Lung microvascular endothelial cell (primary cell): Measurements from ENCODE around the gene HMG20B. TPM values are rescaled to one million over a fixed set of nuclear protein-coding genes. Genes with fewer than 3 reads are reported as not detected.
A peak's percentile ranks its signal among the peaks of the same experiment; 100 is the strongest.

Source experiments
- DNase-seq, 2 donors: peaks; one replicate each; pipeline versions ENCODE4 v3.0.0 to v3.0.0-alpha.2; 2010; ENCODE audit warnings: low read depth in 2 of 2
- total RNA-seq: library from RNA; depleted of rRNA; stranded (reverse); fragments of >200 nt; gene quantifications from 2 replicates; pipeline ENCODE4 v1.2.1, GENCODE V29; 2014

The HMG20B gene
- total RNA-seq, 1 donor from 2014 or later: 60.5 TPM

GRCh38 chr19:3620817-3621547 is 48.2 kb downstream of the HMG20B start:
- DNase-seq: no peak

- DNase-seq: no peak
These were observed 48.9 kb downstream of the HMG20B start for GRCh38 chr19:3621689-3622088.

DNA sequence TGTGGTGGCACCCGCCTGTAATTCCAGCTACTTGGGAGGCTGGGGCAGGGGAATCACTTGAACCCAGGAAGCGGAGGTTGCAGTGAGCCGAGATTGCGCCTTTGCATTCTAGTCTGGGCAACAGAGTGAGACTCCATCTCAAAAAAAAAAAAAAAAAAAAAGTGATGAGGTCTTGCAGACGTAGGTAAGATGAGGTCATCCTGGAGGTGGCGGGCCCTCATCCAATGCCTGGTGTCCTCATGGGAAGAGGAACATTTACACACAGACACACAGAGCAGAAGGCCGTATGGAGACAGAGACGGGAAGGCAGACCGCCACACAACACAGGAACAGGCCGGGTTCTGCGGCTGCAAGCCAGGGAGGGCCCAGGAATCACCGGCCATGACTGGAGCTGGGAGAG is 49.5 kb downstream of the HMG20B start:
- no peak for DNase-seq

DNA sequence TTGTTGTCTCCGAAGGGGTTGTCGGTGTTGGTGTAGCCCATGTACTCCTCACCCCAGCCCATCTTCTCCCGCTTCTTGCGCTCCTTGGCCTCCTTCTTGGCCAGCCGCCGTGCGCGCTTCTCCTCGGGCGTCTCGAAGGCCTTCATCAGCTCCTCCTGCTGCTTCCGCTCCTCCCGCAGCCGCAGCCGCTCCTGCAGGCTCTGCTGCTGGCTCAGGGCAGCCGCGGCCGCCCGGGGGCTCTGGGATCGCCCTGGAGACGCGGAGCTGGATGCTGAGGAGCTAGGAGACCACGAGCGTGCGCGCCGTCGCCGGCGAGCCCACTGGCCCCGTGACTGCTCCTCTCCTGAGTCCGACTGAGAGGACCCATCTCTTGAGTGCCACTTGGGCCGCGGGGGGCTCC is 51.0 kb downstream of the HMG20B start:
- no peak for DNase-seq

DNA sequence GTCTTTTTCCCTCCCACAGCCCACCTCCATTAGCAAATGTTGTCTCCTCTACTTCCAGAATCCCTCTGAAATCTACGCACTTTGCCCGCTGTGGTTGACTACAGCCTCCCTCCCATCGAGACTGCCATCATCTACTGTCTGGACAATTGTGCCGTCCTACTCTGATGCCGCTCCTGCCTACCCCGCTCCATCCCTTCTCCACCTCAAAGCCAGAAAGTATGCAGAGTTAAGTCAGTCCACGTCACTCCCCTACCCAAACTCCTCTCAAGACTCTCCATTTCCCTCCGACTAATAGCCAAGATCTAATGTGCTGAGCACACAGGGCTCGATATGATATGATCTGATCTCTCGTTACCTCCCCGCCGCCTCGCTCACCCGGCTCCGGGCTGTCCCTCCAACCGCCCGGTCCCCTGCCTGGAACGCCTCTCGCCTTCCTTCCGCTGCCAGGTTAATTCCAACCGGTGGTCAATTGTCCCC is 53.3 kb downstream of the HMG20B start:
- no peak for DNase-seq

GRCh38 chr19:3626473-3627350 is 54.0 kb downstream of the HMG20B start, which contains the start of gene CACTIN:
TSS of gene CACTIN (minus strand) at chr19:3626790. CDS start at chr19:3626762, 28 bp downstream.
- DNase-seq: peak; percentile 97 to 98

GRCh38 chr19:3627351-3627723 is 54.6 kb downstream of the HMG20B start:
- no peak for DNase-seq

Other genes starting within 250 kb of the HMG20B start
- 9.4 and 11.7 TPM in 2 replicates for gene NFIC, start 206.4 kb upstream of the HMG20B start, total RNA-seq
- not detected in 2 replicates for gene SMIM24, start 92.4 kb upstream of the HMG20B start, total RNA-seq
- not detected in 2 replicates for gene SMIM44, start 89.5 kb upstream of the HMG20B start, total RNA-seq
- gene DOHH, start 72.3 kb upstream of the HMG20B start, total RNA-seq: 6.8 and 10.1 TPM in 2 replicates
- 21.1 and 25.2 TPM in 2 replicates for gene FZR1, start 66.6 kb upstream of the HMG20B start, total RNA-seq
- gene TEKTIP1, start 33.8 kb upstream of the HMG20B start, total RNA-seq: not detected in 2 replicates
- 47.5 and 84.7 TPM in 2 replicates for gene MFSD12, start 15.4 kb upstream of the HMG20B start, total RNA-seq
- gene GIPC3, start 12.5 kb downstream of the HMG20B start, total RNA-seq: 0.20 and 0.65 TPM in 2 replicates
- gene TBXA2R, start 33.9 kb downstream of the HMG20B start, total RNA-seq: 0.99 and 1.5 TPM in 2 replicates
- 15.3 and 21.6 TPM in 2 replicates for gene CACTIN, start 53.8 kb downstream of the HMG20B start, total RNA-seq
- gene PIP5K1C, start 127.5 kb downstream of the HMG20B start, total RNA-seq: 19.0 and 28.0 TPM in 2 replicates
- not detected in 2 replicates for gene TJP3, start 135.4 kb downstream of the HMG20B start, total RNA-seq
- 9.2 and 20.6 TPM in 2 replicates for gene APBA3, start 188.7 kb downstream of the HMG20B start, total RNA-seq
- 61.1 and 61.2 TPM in 2 replicates for gene MRPL54, start 189.7 kb downstream of the HMG20B start, total RNA-seq
- not detected in 2 replicates for gene RAX2, start 199.3 kb downstream of the HMG20B start, total RNA-seq
- gene MATK, start 213.4 kb downstream of the HMG20B start, total RNA-seq: 0.20 and 0.22 TPM in 2 replicates